Measurements from ENCODE around the gene KLHL25. TPM values are rescaled to one million over a fixed set of nuclear protein-coding genes. Genes with fewer than 3 reads are reported as not detected.

The KLHL25 gene
- total RNA-seq, 1 donor: 4.3 TPM

GRCh38 chr15:85777250-85778106 is 17.2 kb downstream of the KLHL25 start:
- no peak for TF ChIP-seq CTCF (IDR thresholded peaks at IDR 0.05; ENCODE audit: insufficient read depth, low read depth, low read length)
- no peak for DNase-seq (ENCODE audit: low read depth)
- H3K4me3 ChIP-seq (ENCODE audit: low read depth, low read length): no peak overlapping the region

GRCh38 chr15:85773970-85774369 is 20.8 kb downstream of the KLHL25 start:
- no peak for DNase-seq (ENCODE audit: low read depth)
- no peak overlapping the region for H3K4me3 ChIP-seq (ENCODE audit: low read depth, low read length)
- no peak for TF ChIP-seq CTCF (IDR thresholded peaks at IDR 0.05; ENCODE audit: insufficient read depth, low read depth, low read length)

GRCh38 chr15:85773249-85773648 is 21.5 kb downstream of the KLHL25 start:
- no peak for DNase-seq (ENCODE audit: low read depth)
- no peak for TF ChIP-seq CTCF (IDR thresholded peaks at IDR 0.05; ENCODE audit: insufficient read depth, low read depth, low read length)
- no peak overlapping the region for H3K4me3 ChIP-seq (ENCODE audit: low read depth, low read length)

- DNase-seq (ENCODE audit: low read depth): no peak
- no peak for TF ChIP-seq CTCF (IDR thresholded peaks at IDR 0.05; ENCODE audit: insufficient read depth, low read depth, low read length)
- no peak overlapping the region for H3K4me3 ChIP-seq (ENCODE audit: low read depth, low read length)
Observed at GRCh38 chr15:85772668-85773067, 22.1 kb downstream of the KLHL25 start.

- peak; percentile 40 for DNase-seq (ENCODE audit: low read depth)
- no peak overlapping the region for H3K4me3 ChIP-seq (ENCODE audit: low read depth, low read length)
- no peak for TF ChIP-seq CTCF (IDR thresholded peaks at IDR 0.05; ENCODE audit: insufficient read depth, low read depth, low read length)
Observed at GRCh38 chr15:85771781-85772445, 22.8 kb downstream of the KLHL25 start.

GRCh38 chr15:85771271-85771670 is 23.5 kb downstream of the KLHL25 start:
- TF ChIP-seq CTCF (IDR thresholded peaks at IDR 0.05; ENCODE audit: insufficient read depth, low read depth, low read length): no peak
- no peak for DNase-seq (ENCODE audit: low read depth)
- H3K4me3 ChIP-seq (ENCODE audit: low read depth, low read length): no peak overlapping the region
